IMR-90 (cell line): ENCODE measurements around the gene CYTH4. TPM values are rescaled to one million over a fixed set of nuclear protein-coding genes. Genes with fewer than 3 reads are reported as not detected.

ENCODE experiments used
- ATAC-seq: fragments of 200-7000 bp; cut with Tn5 transposase; 2 replicates; pipeline ENCODE4 v1.9.1; 2020; ENCODE audit warnings: low read depth, mild to moderate bottlenecking, moderate library complexity
- BruUV-seq: library from RNA; stranded (reverse); fragments of 400-500 nt; replicated peaks from 2 replicates; lab custom pipeline; 2021; lab: Mats Ljungman, UMichigan
- CTCF ChIA-PET: fragments of 300-600 bp; formaldehyde crosslinking; extraction: SDS; loops from one replicate; lab custom pipeline; 2021; ENCODE audit warnings: antibody characterized with exemption; lab: Yijun Ruan, JAX
- POLR2A ChIA-PET: fragments of 300-600 bp; sonication (Branson Sonifier 250); formaldehyde crosslinking; loops from one replicate; lab custom pipeline; 2022; ENCODE audit warnings: antibody characterized with exemption; ENCODE audit not compliant: unreplicated experiment; lab: Charles Lee
- DNase-seq: peaks from one replicate; pipeline ENCODE4 v3.0.0; 2013
- H2AFZ ChIP-seq: replicated peaks from 2 replicates; pipeline ENCODE3; 2013; ENCODE audit warnings: low read length, mild to moderate bottlenecking; ENCODE audit not compliant: poor library complexity
- H2AK5ac ChIP-seq: 2 replicates; pipeline ENCODE4 v1.6.1; 2013; ENCODE audit warnings: low read depth, low read length, inconsistent platforms
- H2AK9ac ChIP-seq: replicated peaks from 2 replicates; pipeline ENCODE3; 2013; ENCODE audit warnings: mild to moderate bottlenecking, low read depth, low read length, moderate library complexity; ENCODE audit not compliant: poor library complexity
- H2BK120ac ChIP-seq: 2 replicates; pipeline ENCODE4 v1.6.1; 2013; ENCODE audit warnings: low read depth, low read length, inconsistent platforms
- H2BK15ac ChIP-seq: 3 replicates; pipeline ENCODE4 v1.6.1; 2013; ENCODE audit warnings: low read depth, low read length, inconsistent platforms
- H2BK20ac ChIP-seq: 2 replicates; pipeline ENCODE4 v1.6.1; 2013; ENCODE audit warnings: low read depth, mild to moderate bottlenecking, inconsistent platforms, low read length, moderate library complexity
- H2BK5ac ChIP-seq: 2 replicates; pipeline ENCODE4 v1.6.1; 2013; ENCODE audit warnings: mild to moderate bottlenecking, low read depth, low read length, inconsistent platforms; ENCODE audit not compliant: poor library complexity, severe bottlenecking
- H3K14ac ChIP-seq: replicated peaks from 2 replicates; pipeline ENCODE4 v1.6.1; 2013; ENCODE audit warnings: low read depth, low read length, inconsistent platforms
- H3K18ac ChIP-seq: 2 replicates; pipeline ENCODE4 v1.6.1; 2013; ENCODE audit warnings: low read depth, low read length, control low read depth
- H3K23ac ChIP-seq: 2 replicates; pipeline ENCODE4 v1.6.1; 2013; ENCODE audit warnings: low read depth, low read length, inconsistent platforms
- H3K27ac ChIP-seq: 2 replicates; pipeline ENCODE4 v1.5.1; 2013; ENCODE audit warnings: mild to moderate bottlenecking, control low read depth, low read length; ENCODE audit not compliant: insufficient read depth
- H3K27me3 ChIP-seq: 2 replicates; pipeline ENCODE4 v1.6.1; 2013; ENCODE audit warnings: low read length; ENCODE audit not compliant: control insufficient read depth, insufficient read depth
- H3K36me3 ChIP-seq: 2 replicates; pipeline ENCODE4 v1.6.1; 2013; ENCODE audit warnings: low read length, mixed read lengths; ENCODE audit not compliant: control insufficient read depth, insufficient read depth
- H3K4ac ChIP-seq: 2 replicates; pipeline ENCODE4 v1.6.1; 2013; ENCODE audit warnings: low read depth, low read length, inconsistent platforms
- H3K4me1 ChIP-seq: 2 replicates; pipeline ENCODE4 v1.6.1; 2013; ENCODE audit warnings: low read length, mixed read lengths; ENCODE audit not compliant: control insufficient read depth, insufficient read depth
- H3K4me2 ChIP-seq: 2 replicates; pipeline ENCODE4 v1.6.1; 2013; ENCODE audit warnings: low read depth, mild to moderate bottlenecking, control low read depth, low read length, moderate library complexity
- H3K4me3 ChIP-seq: 2 replicates; pipeline ENCODE4 v1.5.1; 2013; ENCODE audit warnings: low read depth, mild to moderate bottlenecking, control low read depth, low read length, moderate library complexity; ENCODE audit not compliant: insufficient read depth
- H3K56ac ChIP-seq: 2 replicates; pipeline ENCODE4 v1.6.1; 2013; ENCODE audit warnings: low read length, inconsistent platforms; ENCODE audit not compliant: insufficient read depth; ENCODE audit errors: extremely low read depth
- H3K79me1 ChIP-seq, 2 experiments: 2 replicates each; pipeline ENCODE4 v1.6.1; 2013; ENCODE audit warnings: low read length in 2 of 2, inconsistent platforms in 1 of 2, low read depth in 1 of 2
- H3K9ac ChIP-seq: 2 replicates; pipeline ENCODE4 v1.6.1; 2013; ENCODE audit warnings: low read depth, low read length, control low read depth
- H3K9me1 ChIP-seq: 2 replicates; pipeline ENCODE4 v1.6.1; 2013; ENCODE audit warnings: low read length, inconsistent platforms; ENCODE audit not compliant: insufficient read depth
- H3K9me3 ChIP-seq: 2 replicates; pipeline ENCODE4 v1.6.1; 2013; ENCODE audit warnings: low read length; ENCODE audit not compliant: control insufficient read depth, insufficient read depth
- H4K20me1 ChIP-seq: 2 replicates; pipeline ENCODE4 v1.6.1; 2013; ENCODE audit warnings: low read length, inconsistent platforms; ENCODE audit not compliant: insufficient read depth
- H4K5ac ChIP-seq: 2 replicates; pipeline ENCODE4 v1.6.1; 2013; ENCODE audit warnings: mild to moderate bottlenecking, low read depth, low read length, control low read depth
- H4K8ac ChIP-seq, 2 experiments: 2 replicates each; pipeline ENCODE4 v1.6.1; 2013; ENCODE audit warnings: low read depth in 2 of 2, low read length in 2 of 2, control low read depth in 1 of 2, inconsistent platforms in 1 of 2
- H4K91ac ChIP-seq: 2 replicates; pipeline ENCODE4 v1.6.1; 2013; ENCODE audit warnings: low read depth, low read length, inconsistent platforms; ENCODE audit not compliant: insufficient read depth
- MXI1 ChIP-seq: IDR thresholded peaks from 2 replicates; pipeline ENCODE4 v1.6.1; 2012; ENCODE audit warnings: low read depth, mild to moderate bottlenecking, low read length, moderate library complexity, borderline replicate concordance
- WGBS, 2 experiments: methylation state at CpG; one replicate each; pipeline versions ENCODE4 v1.1.5 to v1.1.7; 2013; ENCODE audit warnings: missing lambda C conversion rate in 2 of 2; ENCODE audit not compliant: insufficient read length in 1 of 2; ENCODE audit errors: extremely low coverage in 2 of 2; 5-methylcytosine and 5-hydroxymethylcytosine counted together
- dilution Hi-C: fragments of 300-500 bp; cut with HindIII; formaldehyde crosslinking; loops from one replicate; pipeline ENCODE4 v1.14.3; 2018; ENCODE audit warnings: low sequenced_read_pairs; ENCODE audit not compliant: unreplicated experiment
- in situ Hi-C: fragments of 300-500 bp; cut with MboI; formaldehyde crosslinking; loops from 3 replicates; pipeline ENCODE4 v1.14.3; 2019; ENCODE audit warnings: low sequenced_read_pairs, inconsistent platforms, mixed read lengths
- intact Hi-C: fragments of 100-400 bp; cut with micrococcal nuclease; formaldehyde crosslinking; loops from 2 replicates; pipeline ENCODE4 v1.10.0; 2022
- polyA plus RNA-seq, 3 experiments: library from polyadenylated mRNA; depleted of rRNA; stranded (reverse); fragments of >200 nt; gene quantifications; 2 replicates each; pipeline ENCODE4 v1.2.3, GENCODE V29; 2012; ENCODE audit warnings: low replicate concordance in 1 of 3
- total RNA-seq: library from RNA; depleted of rRNA; stranded (reverse); fragments of >200 nt; gene quantifications from 2 replicates; pipeline ENCODE4 v1.2.3, GENCODE V29; 2012

CYTH4 gene
- total and polyA plus RNA-seq, 2 of the 4 experiments (the other 2 are of a cell fraction) = 0.36 to 0.55 TPM

- no peak overlapping the region for H4K8ac ChIP-seq
- BruUV-seq = no TSS peak
- peaks cover 3% of the 10 kb centered on the region; the same call in 1 of the 2 replicates for H3K4me1 ChIP-seq
- no peaks in the 10 kb centered on the region for H4K20me1 ChIP-seq
- no peak overlapping the region for H3K18ac ChIP-seq
- no peak overlapping the region for H3K4me2 ChIP-seq
- H2AFZ ChIP-seq = peak overlapping the region; percentile 45
- H3K23ac ChIP-seq = no peak overlapping the region
- peaks cover 10% of the 10 kb centered on the region for H3K27me3 ChIP-seq
- 87% methylated on average over 3 of the region's 5 CpGs; no CpG with 5 or more reads in 1 of the 2 experiments for WGBS, 2 experiments
- H3K14ac ChIP-seq = no peak overlapping the region
- H3K9me1 ChIP-seq = peaks cover 3% of the 10 kb centered on the region; the same call in 1 of the 2 replicates
- peaks cover 3% of the 10 kb centered on the region; the same call in 1 of the 2 replicates for H3K9me3 ChIP-seq
- no peak overlapping the region for H4K5ac ChIP-seq
- no peak overlapping the region for H3K56ac ChIP-seq
- no peak overlapping the region for H2BK15ac ChIP-seq
- dilution Hi-C loops (no loop called here), in situ Hi-C loops (no loop called here), intact Hi-C loops (no loop called here)
- H3K4me3 ChIP-seq = no peak overlapping the region
- DNase-seq = no peak
- TF ChIP-seq MXI1 = no peak
- 0 out of 2 replicates have a peak overlapping the region, but pooled peaks have one; percentile 66 for H2BK20ac ChIP-seq
- ATAC-seq = no peak
- no peak overlapping the region for H4K91ac ChIP-seq
- POLR2A ChIA-PET = no interaction called here
- H2BK5ac ChIP-seq = no peak overlapping the region
- CTCF ChIA-PET = no interaction called here
- H2AK5ac ChIP-seq = no peak overlapping the region
- H2BK120ac ChIP-seq = no peak overlapping the region
- H3K36me3 ChIP-seq = no peaks in the 10 kb centered on the region
- H3K27ac ChIP-seq = no peak overlapping the region
- no peaks in the 10 kb centered on the region for H3K79me1 ChIP-seq
- H3K4ac ChIP-seq = no peak overlapping the region
- H3K9ac ChIP-seq = no peak overlapping the region
- no peak overlapping the region for H2AK9ac ChIP-seq
Observed at GRCh38 chr22:37291559-37292298, 9.4 kb downstream of the CYTH4 start.
